Occipital lobe (tissue), 2 donors: Measurements from ENCODE around the gene FTL. TPM values are rescaled to one million over a fixed set of nuclear protein-coding genes. Genes with fewer than 3 reads are reported as not detected.

Source experiments
- small RNA-seq: library from RNA; depleted of rRNA; stranded (forward); fragments of <200 nt; gene quantifications from one replicate; pipeline ENCODE3, GENCODE V24; 2014
- total RNA-seq: library from RNA; depleted of rRNA; stranded (reverse); fragments of >200 nt; gene quantifications from one replicate; pipeline ENCODE4 v1.2.3, GENCODE V29; 2014

The FTL gene
- total RNA-seq, 1 donor from 2014 or later = 677 TPM

Small RNA genes lying within 50 kb of the gene (small RNA-seq; reads per million reads assigned to genes)
- gene AC026803.1 (not detected), gene MIR6798 (not detected)

Other genes with a start within 250 kb of the FTL start
- 0.62 TPM for gene MAMSTR, start 245.6 kb upstream of the FTL start, total RNA-seq
- gene RASIP1, start 224.7 kb upstream of the FTL start, total RNA-seq = 3.3 TPM
- gene IZUMO1, start 218.4 kb upstream of the FTL start, total RNA-seq = 0.16 TPM
- 0.47 TPM for gene FUT1, start 212.7 kb upstream of the FTL start, total RNA-seq
- gene FGF21, start 209.8 kb upstream of the FTL start, total RNA-seq = not detected
- gene BCAT2, start 154.3 kb upstream of the FTL start, total RNA-seq = 12.5 TPM
- gene HSD17B14, start 128.8 kb upstream of the FTL start, total RNA-seq = 2.5 TPM
- gene PLEKHA4, start 96.7 kb upstream of the FTL start, total RNA-seq = 0.31 TPM
- gene PPP1R15A, start 92.9 kb upstream of the FTL start, total RNA-seq = 24.6 TPM
- not detected for gene TULP2, start 66.6 kb upstream of the FTL start, total RNA-seq
- 42.6 TPM for gene NUCB1, start 65.0 kb upstream of the FTL start, total RNA-seq
- not detected for gene DHDH, start 31.6 kb upstream of the FTL start, total RNA-seq
- gene BAX, start 10.4 kb upstream of the FTL start, total RNA-seq = 12.5 TPM
- gene GYS1, start 28.0 kb downstream of the FTL start, total RNA-seq = 14.2 TPM
- gene RUVBL2, start 28.6 kb downstream of the FTL start, total RNA-seq = 81.4 TPM
- not detected for gene LHB, start 51.8 kb downstream of the FTL start, total RNA-seq
- gene CGB3, start 59.0 kb downstream of the FTL start, total RNA-seq = not detected
- not detected for gene CGB2, start 66.6 kb downstream of the FTL start, total RNA-seq
- not detected for gene CGB1, start 71.6 kb downstream of the FTL start, total RNA-seq
- not detected for gene CGB5, start 78.5 kb downstream of the FTL start, total RNA-seq
- gene CGB8, start 83.8 kb downstream of the FTL start, total RNA-seq = not detected
- gene CGB7, start 92.4 kb downstream of the FTL start, total RNA-seq = not detected
- not detected for gene NTF4, start 99.5 kb downstream of the FTL start, total RNA-seq
- gene KCNA7, start 107.4 kb downstream of the FTL start, total RNA-seq = under 0.01 TPM
- gene SNRNP70, start 120.1 kb downstream of the FTL start, total RNA-seq = 112 TPM
- 28.7 TPM for gene LIN7B, start 149.1 kb downstream of the FTL start, total RNA-seq
- gene C19orf73, start 153.8 kb downstream of the FTL start, total RNA-seq = 0.47 TPM
- 35.9 TPM for gene PPFIA3, start 154.2 kb downstream of the FTL start, total RNA-seq
- gene HRC, start 190.1 kb downstream of the FTL start, total RNA-seq = 0.47 TPM
- 4.7 TPM for gene TRPM4, start 192.5 kb downstream of the FTL start, total RNA-seq